ENCODE results near the gene BAD. TPM values are rescaled to one million over a fixed set of nuclear protein-coding genes. Genes with fewer than 3 reads are reported as not detected.

The BAD gene
- total and polyA plus RNA-seq, 2 of the 13 experiments (the other 11 are each of a cell fraction or from before 2014, with no cell fraction given): 17.9 to 28.5 TPM

DNA sequence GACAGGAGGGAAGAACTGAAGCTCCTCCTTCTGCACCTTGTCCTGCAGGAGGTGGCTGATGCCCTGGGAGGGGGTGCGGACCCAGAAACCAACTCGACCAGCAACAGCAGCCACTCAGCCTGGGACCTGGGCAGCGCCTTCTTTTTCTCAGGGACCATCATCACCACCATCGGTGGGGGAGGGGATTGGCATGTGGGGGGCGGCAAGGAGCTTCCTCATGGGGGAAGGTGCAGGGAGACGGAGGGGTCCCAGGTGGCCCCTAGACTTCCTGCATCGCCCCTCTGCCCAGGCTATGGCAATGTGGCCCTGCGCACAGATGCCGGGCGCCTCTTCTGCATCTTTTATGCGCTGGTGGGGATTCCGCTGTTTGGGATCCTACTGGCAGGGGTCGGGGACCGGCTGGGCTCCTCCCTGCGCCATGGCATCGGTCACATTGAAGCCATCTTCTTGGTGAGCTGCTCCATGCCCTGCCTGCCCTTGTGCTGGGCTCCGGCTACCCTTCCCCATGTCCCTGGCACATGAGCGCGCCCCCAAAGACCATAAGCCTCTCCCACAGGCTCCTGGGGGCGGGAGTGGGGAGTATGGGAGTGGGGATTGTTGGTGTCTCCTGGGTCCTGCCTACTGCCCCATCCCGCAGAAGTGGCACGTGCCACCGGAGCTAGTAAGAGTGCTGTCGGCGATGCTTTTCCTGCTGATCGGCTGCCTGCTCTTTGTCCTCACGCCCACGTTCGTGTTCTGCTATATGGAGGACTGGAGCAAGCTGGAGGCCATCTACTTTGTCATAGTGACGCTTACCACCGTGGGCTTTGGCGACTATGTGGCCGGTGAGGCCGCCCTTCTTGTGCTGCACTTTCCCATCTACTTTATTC lies 12.6 kb upstream of the BAD start:
- Histone ChIP-seq H3K4me2 (ENCODE audit: low read depth, low read length) (no peak overlapping the region), H3K27ac (ENCODE audit: extremely low read length, insufficient read depth, low read length) (no peak overlapping the region), H3K36me3 (replicated peaks in 1 of 2; ENCODE audit: control insufficient read depth in 1 of 2, insufficient read depth in 2 of 2, low read length in 2 of 2) (no peaks in the 10 kb centered on the region), H3K4me3 (replicated peaks in 1 of 3; ENCODE audit: insufficient read depth in 1 of 3, low read depth in 2 of 3, low read length in 3 of 3) (no peak overlapping the region), H3K27me3 (ENCODE audit: control insufficient read depth in 1 of 2, insufficient read depth in 2 of 2, low read length in 2 of 2) (peaks cover 35 to 84% of the 10 kb centered on the region in 2 experiments), H3K9ac (ENCODE audit: insufficient read depth, low read depth, low read length) (no peak overlapping the region), H3K9me3 (ENCODE audit: low read length) (no peaks in the 10 kb centered on the region), H2AFZ (ENCODE audit: low read length) (no peak overlapping the region), H3K79me2 (ENCODE audit: insufficient read depth, low read length) (no peaks in the 10 kb centered on the region), H3K4me1 (ENCODE audit: insufficient read depth, low read length) (peaks cover 24% of the 10 kb centered on the region), H4K20me1 (ENCODE audit: insufficient read depth, low read length) (0 out of 2 replicates have a peak, but pooled peaks cover 5% of the 10 kb centered on the region)
- TF ChIP-seq ZNF652 (CRISPR knock-in tag; IDR thresholded peaks at IDR 0.05; ENCODE audit: borderline replicate concordance, low read depth) (no peak), BHLHE40 (IDR thresholded peaks at IDR 0.05; ENCODE audit: low read length) (peak; percentile 39; the same call in 1 of the 2 replicates), KDM3A (CRISPR knock-in tag; IDR thresholded peaks at IDR 0.05; ENCODE audit: low read depth) (no peak), MLLT10 (CRISPR knock-in tag; IDR thresholded peaks at IDR 0.05) (no peak)
- in situ Hi-C loops (cut with HindIII; ENCODE audit: extremely low pct_ligation_motif_present, low pct_unique_long_range_greater_than_20kb): no loop called here
- 29% methylated on average over 19 of the region's 34 CpGs for WGBS (ENCODE audit: low lambda C conversion rate)
- FAIRE-seq (no peak), DNase-seq (ENCODE audit: low spot score) (no peak), ATAC-seq (no peak)
- POLR2A ChIA-PET: no interaction called here
- intact Hi-C loops (cut with micrococcal nuclease; ENCODE audit: unreplicated experiment): no loop called here
- CTCF ChIA-PET (ENCODE audit: low intra/inter-chr PET ratio, low total read pairs): no interaction called here
- BruUV-seq (replicated peaks): no TSS peak

- ChIA-PET POLR2A (no interaction called here), CTCF (ENCODE audit: low intra/inter-chr PET ratio, low total read pairs) (no interaction called here)
- Histone ChIP-seq H4K20me1 (ENCODE audit: insufficient read depth, low read length) (0 out of 2 replicates have a peak, but pooled peaks cover 5% of the 10 kb centered on the region), H3K4me2 (ENCODE audit: low read depth, low read length) (no peak overlapping the region), H3K4me1 (ENCODE audit: insufficient read depth, low read length) (peaks cover 18% of the 10 kb centered on the region), H3K9me3 (ENCODE audit: low read length) (no peaks in the 10 kb centered on the region), H3K79me2 (ENCODE audit: insufficient read depth, low read length) (no peaks in the 10 kb centered on the region), H3K27ac (ENCODE audit: extremely low read length, insufficient read depth, low read length) (no peak overlapping the region), H3K4me3 (replicated peaks in 1 of 3; ENCODE audit: insufficient read depth in 1 of 3, low read depth in 2 of 3, low read length in 3 of 3) (no peak overlapping the region), H2AFZ (ENCODE audit: low read length) (no peak overlapping the region), H3K9ac (ENCODE audit: insufficient read depth, low read depth, low read length) (no peak overlapping the region), H3K27me3 (ENCODE audit: control insufficient read depth in 1 of 2, insufficient read depth in 2 of 2, low read length in 2 of 2) (peaks cover 35 to 90% of the 10 kb centered on the region in 2 experiments), H3K36me3 (replicated peaks in 1 of 2; ENCODE audit: control insufficient read depth in 1 of 2, insufficient read depth in 2 of 2, low read length in 2 of 2) (no peaks in the 10 kb centered on the region)
- BruUV-seq (replicated peaks): no TSS peak
- whole genome bisulfite sequencing (ENCODE audit: low lambda C conversion rate): 0% methylated on average over 1 of the region's 1 CpG
- in situ Hi-C loops (cut with HindIII; ENCODE audit: extremely low pct_ligation_motif_present, low pct_unique_long_range_greater_than_20kb): no loop called here
- FAIRE-seq (no peak), ATAC-seq (no peak), DNase-seq (ENCODE audit: low spot score) (no peak)
- intact Hi-C loops (cut with micrococcal nuclease; ENCODE audit: unreplicated experiment): no loop called here
- TF ChIP-seq PHF5A (CRISPR knock-in tag; IDR thresholded peaks at IDR 0.05; ENCODE audit: low read depth, unreplicated experiment) (no peak), YY1 (IDR thresholded peaks at IDR 0.05; ENCODE audit: insufficient read depth, insufficient replicate concordance, low read depth, low read length) (no peak), CERS6 (CRISPR knock-in tag; IDR thresholded peaks at IDR 0.05) (no peak), NFRKB (IDR thresholded peaks at IDR 0.05) (no peak), ZZZ3 (CRISPR knock-in tag; IDR thresholded peaks at IDR 0.05; ENCODE audit: borderline replicate concordance) (no peak), MYPOP (CRISPR knock-in tag; IDR thresholded peaks at IDR 0.05) (no peak), NFYB (CRISPR knock-in tag; IDR thresholded peaks at IDR 0.05) (no peak), ARNT2 (CRISPR knock-in tag; IDR thresholded peaks at IDR 0.05; ENCODE audit: low read depth) (no peak), RNF2 (conservative IDR thresholded peaks at IDR 0.05; ENCODE audit: low read depth) (no peak), ZNF773 (CRISPR knock-in tag; IDR thresholded peaks at IDR 0.05; ENCODE audit: borderline replicate concordance) (no peak), ZNF629 (CRISPR knock-in tag; conservative IDR thresholded peaks at IDR 0.05) (no peak), ZBTB8A (CRISPR knock-in tag; IDR thresholded peaks at IDR 0.05; ENCODE audit: borderline replicate concordance, low read depth) (no peak), CEBPG (CRISPR knock-in tag; IDR thresholded peaks at IDR 0.05) (no peak)
Measured at GRCh38 chr11:64296236-64296635, 11.8 kb upstream of the BAD start.
